Common myeloid progenitor, CD34-positive (primary cell): ENCODE results near the gene SDF4.

Source experiments
- CTCF ChIA-PET: fragments of 350-600 bp; sonication (Branson Sonifier 250); formaldehyde crosslinking; loops from one replicate; lab custom pipeline; 2021; ENCODE audit warnings: antibody characterized with exemption; lab: Charles Lee
- POLR2A ChIA-PET: fragments of 350-600 bp; sonication (Branson Sonifier 250); formaldehyde crosslinking; loops from one replicate; lab custom pipeline; 2021; ENCODE audit warnings: antibody characterized with exemption; lab: Charles Lee
- DNase-seq, 3 donors: peaks; one replicate each; pipeline versions ENCODE4 v3.0.0 to v3.0.0-alpha.2; 2013
- H3K27ac ChIP-seq, 2 experiments: 1 replicate in 1 of 2; 2 replicates in 1 of 2; pipeline ENCODE4 v1.7.0; 2013; ENCODE audit warnings: inconsistent platforms in 2 of 2, low read length in 2 of 2, mild to moderate bottlenecking in 2 of 2, low read depth in 1 of 2, moderate library complexity in 1 of 2; ENCODE audit not compliant: severe bottlenecking in 2 of 2, insufficient read depth in 1 of 2, poor library complexity in 1 of 2
- H3K27me3 ChIP-seq, 5 experiments: replicated peaks in 2 of 5; 1 replicate in 3 of 5; 2 replicates in 2 of 5; pipeline versions ENCODE4 v1.6.1 to v1.7.0; 2013; ENCODE audit warnings: low read length in 4 of 5, mild to moderate bottlenecking in 2 of 5, moderate library complexity in 2 of 5, inconsistent platforms in 1 of 5; ENCODE audit not compliant: insufficient read depth in 5 of 5, control insufficient read depth in 4 of 5
- H3K36me3 ChIP-seq, 4 experiments: 1 replicate in 2 of 4; 2 replicates in 2 of 4; pipeline versions ENCODE4 v1.6.1 to v1.7.0; 2013; ENCODE audit warnings: low read length in 3 of 4, control low read depth in 1 of 4, mild to moderate bottlenecking in 1 of 4; ENCODE audit not compliant: control insufficient read depth in 4 of 4, insufficient read depth in 4 of 4
- H3K4me1 ChIP-seq, 4 experiments: 1 replicate in 3 of 4; 2 replicates in 1 of 4; pipeline versions ENCODE4 v1.6.1 to v1.7.1; 2013; ENCODE audit warnings: low read length in 3 of 4, mild to moderate bottlenecking in 3 of 4, control low read depth in 1 of 4, inconsistent platforms in 1 of 4, moderate library complexity in 1 of 4; ENCODE audit not compliant: control insufficient read depth in 4 of 4, insufficient read depth in 4 of 4; ENCODE audit errors: control extremely low read depth in 1 of 4
- H3K4me3 ChIP-seq, 7 experiments: 1 replicate in 4 of 7; 2 replicates in 3 of 7; pipeline versions ENCODE4 v1.5.1 to v1.7.0; 2013; ENCODE audit warnings: mild to moderate bottlenecking in 7 of 7, low read length in 6 of 7, moderate library complexity in 6 of 7, inconsistent platforms in 2 of 7, low read depth in 2 of 7, control low read depth in 1 of 7; ENCODE audit not compliant: insufficient read depth in 4 of 7, control insufficient read depth in 1 of 7; ENCODE audit errors: extremely low read depth in 1 of 7
- H3K9me3 ChIP-seq, 5 experiments: 1 replicate in 4 of 5; 2 replicates in 1 of 5; pipeline versions ENCODE4 v1.6.1 to v1.7.1; 2013; ENCODE audit warnings: low read length in 4 of 5, mild to moderate bottlenecking in 2 of 5, inconsistent platforms in 1 of 5, low read depth in 1 of 5, moderate library complexity in 1 of 5; ENCODE audit not compliant: control insufficient read depth in 4 of 5, insufficient read depth in 2 of 5; ENCODE audit errors: control extremely low read depth in 1 of 5
- WGBS: methylation state at CpG from one replicate; pipeline ENCODE4 v1.1.5; 2013; ENCODE audit not compliant: insufficient coverage; 5-methylcytosine and 5-hydroxymethylcytosine counted together

The SDF4 gene

GRCh38 chr1:1191734-1192133 is 40.1 kb downstream of the SDF4 start:
- no peak for DNase-seq
- POLR2A ChIA-PET: no interaction called here
- no peak overlapping the region for H3K4me3 ChIP-seq
- H3K36me3 ChIP-seq: no peaks in the 10 kb centered on the region
- 88% methylated on average over 10 of the region's 11 CpGs for WGBS
- CTCF ChIA-PET: no interaction called here
- peaks cover 0 to 6% (median 2%) of the 10 kb centered on the region in 4 experiments for H3K4me1 ChIP-seq
- H3K9me3 ChIP-seq: peaks cover 0 to 17% (median 2%) of the 10 kb centered on the region in 5 experiments
- no peak overlapping the region for H3K27ac ChIP-seq
- H3K27me3 ChIP-seq: no peaks in the 10 kb centered on the region

- no peak for DNase-seq
- 46% methylated on average over 4 of the region's 5 CpGs for WGBS
- ChIA-PET CTCF (no interaction called here), POLR2A (interaction anchor here (0.6 kb wide), 1 partner anchor 145 kb away, joined by 3 read pairs; no protein-coding TSS in a partner anchor)
- Histone ChIP-seq H3K27ac (no peak overlapping the region), H3K36me3 (no peaks in the 10 kb centered on the region), H3K27me3 (no peaks in the 10 kb centered on the region), H3K9me3 (peaks cover 0 to 7% (median 2%) of the 10 kb centered on the region in 5 experiments), H3K4me1 (peaks cover 0 to 14% (median 2%) of the 10 kb centered on the region in 4 experiments), H3K4me3 (no peak overlapping the region)
Observed at GRCh38 chr1:1189111-1189510, 42.7 kb downstream of the SDF4 start.

- Histone ChIP-seq H3K4me3 (no peak overlapping the region), H3K27ac (no peak overlapping the region), H3K4me1 (peaks cover 0 to 26% (median 12%) of the 10 kb centered on the region in 4 experiments), H3K9me3 (peaks cover 0 to 7% (median 2%) of the 10 kb centered on the region in 5 experiments), H3K27me3 (no peaks in the 10 kb centered on the region), H3K36me3 (no peaks in the 10 kb centered on the region)
- POLR2A ChIA-PET: no interaction called here
- no peak for DNase-seq
- CTCF ChIA-PET: interaction anchor here (0.6 to 3.6 kb wide), 5 partner anchors 12 to 28 kb away, joined by 3 to 12 read pairs (median 4); partner anchors contain the start of gene TNFRSF4
Observed at GRCh38 chr1:1187938-1188337, 43.9 kb downstream of the SDF4 start.

GRCh38 chr1:1185101-1185765 is 46.6 kb downstream of the SDF4 start:
- Histone ChIP-seq H3K27ac (no peak overlapping the region), H3K36me3 (no peaks in the 10 kb centered on the region), H3K27me3 (no peaks in the 10 kb centered on the region), H3K4me1 (peaks cover 0 to 41% (median 25%) of the 10 kb centered on the region in 4 experiments), H3K4me3 (no peak overlapping the region), H3K9me3 (no peaks in the 10 kb centered on the region)
- POLR2A ChIA-PET: no interaction called here
- DNase-seq: no peak
- CTCF ChIA-PET: interaction anchor here (3.6 kb wide), 1 partner anchor 15 kb away, joined by 12 read pairs; no protein-coding TSS in a partner anchor
- 96% methylated on average over 27 of the region's 31 CpGs for WGBS

GRCh38 chr1:1183833-1184775 is 47.7 kb downstream of the SDF4 start:
- DNase-seq: no peak
- 96% methylated on average over 27 of the region's 33 CpGs for WGBS
- POLR2A ChIA-PET: interaction anchor here (0.5 to 1.6 kb wide), 2 partner anchors 10 to 25 kb away, joined by 3 to 5 read pairs; partner anchors contain the start of gene TTLL10

GRCh38 chr1:1183221-1183747 is 48.5 kb downstream of the SDF4 start:
- ChIA-PET POLR2A (interaction anchor here (0.5 to 1.6 kb wide), 2 partner anchors 9 to 26 kb away, joined by 3 to 5 read pairs; partner anchors contain the start of gene TTLL10), CTCF (interaction anchor here (0.7 to 1.2 kb wide), 3 partner anchors 25 to 47 kb away, joined by 3 to 5 read pairs (median 3); no protein-coding TSS in a partner anchor)
- Histone ChIP-seq H3K4me3 (peak overlapping the region in 5 of 7 experiments; percentile 29 to 53 (median 46)), H3K9me3 (no peaks in the 10 kb centered on the region), H3K36me3 (no peaks in the 10 kb centered on the region), H3K27ac (no peak overlapping the region), H3K4me1 (peaks cover 0 to 34% (median 22%) of the 10 kb centered on the region in 4 experiments), H3K27me3 (no peaks in the 10 kb centered on the region)
- 83% methylated on average over 18 of the region's 21 CpGs for WGBS
- no peak for DNase-seq

More at GRCh38 chr1:1183833-1184775, 47.7 kb downstream of the SDF4 start:
- H3K27me3 ChIP-seq: no peaks in the 10 kb centered on the region
- H3K36me3 ChIP-seq: no peaks in the 10 kb centered on the region
- H3K27ac ChIP-seq: no peak overlapping the region
- CTCF ChIA-PET: interaction anchor here (0.8 kb wide), 1 partner anchor 48 kb away, joined by 3 read pairs; no protein-coding TSS in a partner anchor
- H3K4me3 ChIP-seq: no peak overlapping the region
- H3K9me3 ChIP-seq: no peaks in the 10 kb centered on the region
- H3K4me1 ChIP-seq: peaks cover 0 to 37% (median 24%) of the 10 kb centered on the region in 4 experiments
